Spleen (tissue), 11 donors: ENCODE measurements around the gene AHRR. TPM values are rescaled to one million over a fixed set of nuclear protein-coding genes. Genes with fewer than 3 reads are reported as not detected.

Experiments
- DNase-seq: peaks from one replicate; pipeline ENCODE4 v3.0.0-alpha.2; 2020
- H3K27ac ChIP-seq, 8 donors: fragments of 200-600 bp; sonication (generic) in 7 of 8; 1 replicate in 4 of 8; 2 replicates in 4 of 8; pipeline versions ENCODE4 v1.5.0 to v1.8.0; 2016 to 2021; ENCODE audit warnings: inconsistent platforms in 4 of 8, mild to moderate bottlenecking in 4 of 8, moderate library complexity in 1 of 8
- H3K27me3 ChIP-seq, 7 donors: fragments of 200-600 bp; sonication (generic) in 6 of 7; replicated peaks in 1 of 7; 1 replicate in 4 of 7; 2 replicates in 3 of 7; pipeline versions ENCODE4 v1.5.0 to v1.8.0; 2016 to 2021; ENCODE audit warnings: inconsistent platforms in 3 of 7, mild to moderate bottlenecking in 1 of 7
- H3K36me3 ChIP-seq, 6 donors: fragments of 200-600 bp; sonication (generic) in 5 of 6; 1 replicate in 4 of 6; 2 replicates in 2 of 6; pipeline versions ENCODE4 v1.5.0 to v1.8.0; 2016 to 2021; ENCODE audit warnings: inconsistent platforms in 2 of 6
- H3K4me1 ChIP-seq, 6 donors: fragments of 200-600 bp; sonication (generic) in 5 of 6; 1 replicate in 3 of 6; 2 replicates in 3 of 6; pipeline versions ENCODE4 v1.5.0 to v1.8.0; 2016 to 2021; ENCODE audit warnings: inconsistent platforms in 3 of 6
- H3K4me3 ChIP-seq, 8 donors: fragments of 200-600 bp; sonication (generic) in 7 of 8; 1 replicate in 4 of 8; 2 replicates in 4 of 8; pipeline versions ENCODE4 v1.5.0 to v1.8.0; 2016 to 2021; ENCODE audit warnings: inconsistent platforms in 4 of 8, mild to moderate bottlenecking in 4 of 8, moderate library complexity in 2 of 8
- H3K9me3 ChIP-seq, 8 donors: fragments of 200-600 bp; sonication (generic) in 7 of 8; 1 replicate in 4 of 8; 2 replicates in 4 of 8; pipeline versions ENCODE4 v1.5.0 to v1.8.0; 2016 to 2021; ENCODE audit warnings: inconsistent platforms in 4 of 8
- POLR2A ChIP-seq, 3 donors: fragments of 450-650 bp; IDR thresholded peaks; one replicate each; pipeline ENCODE4 v1.5.1; 2017; ENCODE audit warnings: antibody characterized with exemption in 3 of 3, mild to moderate bottlenecking in 1 of 3
- POLR2AphosphoS5 ChIP-seq, 3 donors: sonication (generic); formaldehyde crosslinking; IDR thresholded peaks; one replicate each; pipeline ENCODE4 v1.5.1; 2017; ENCODE audit warnings: antibody characterized with exemption in 3 of 3
- WGBS, 5 donors: extraction: QIAGEN DNeasy Blood & Tissue Kit in 3 of 5; methylation state at CpG; one replicate each; pipeline versions ENCODE4 v1.1.5 to v1.1.7; 2013 to 2018; 5-methylcytosine and 5-hydroxymethylcytosine counted together
- intact Hi-C: fragments of 100-400 bp; cut with DNase I; formaldehyde crosslinking; loops from one replicate; pipeline ENCODE4 v1.15.0; 2023; ENCODE audit warnings: low total_unique reads
- polyA plus RNA-seq, 3 donors: library from polyadenylated mRNA; stranded (reverse); fragments of 200-250 nt; gene quantifications; one replicate each; pipeline ENCODE4 v1.2.1, GENCODE V29; 2013
- total RNA-seq, 7 donors: library from RNA; depleted of rRNA in 3 of 7; stranded (reverse); fragments of >200 nt in 3 of 7; fragmentation: NEBNext Ultra II Directional in 4 of 7; extraction: Animal tissue kit (Norgen Biotek cat#: 25700) in 4 of 7; gene quantifications; one replicate each; pipeline versions ENCODE4 v1.1.0 to v1.2.1, GENCODE V29; 2016 to 2021
- TF ChIP-seq, protein P1 (sequence below), 11 experiments: fragments of 200-600 bp in 7 of 11; fragments of 450-650 bp in 4 of 11; sonication (generic) in 4 of 11; IDR thresholded peaks in 8 of 11; conservative IDR thresholded peaks in 3 of 11; 1 replicate in 7 of 11; 2 replicates in 4 of 11; pipeline versions ENCODE4 v1.4.0 to v1.8.0; 2016 to 2021; ENCODE audit warnings: antibody characterized with exemption in 11 of 11, inconsistent platforms in 4 of 11, mild to moderate bottlenecking in 1 of 11
- donor health status: healthy with polysubstance abuse.
- donor health status: DM: no; HTN: no; CAD: no; lungs with moderate emphysema.
- donor health status: DM: no; HTN: no; CAD: no.
- donor health status: Bipolar disorder and iron deficiency.
- donor health status: healthy.
- donor health status: DM: no; HTN: no; CAD: no.
- donor health status: DM: yes; HTN: yes; CAD: no.

The AHRR gene
- total and polyA plus RNA-seq, 10 donors = 0.96 to 28.5 (median 13.2) TPM

DNA sequence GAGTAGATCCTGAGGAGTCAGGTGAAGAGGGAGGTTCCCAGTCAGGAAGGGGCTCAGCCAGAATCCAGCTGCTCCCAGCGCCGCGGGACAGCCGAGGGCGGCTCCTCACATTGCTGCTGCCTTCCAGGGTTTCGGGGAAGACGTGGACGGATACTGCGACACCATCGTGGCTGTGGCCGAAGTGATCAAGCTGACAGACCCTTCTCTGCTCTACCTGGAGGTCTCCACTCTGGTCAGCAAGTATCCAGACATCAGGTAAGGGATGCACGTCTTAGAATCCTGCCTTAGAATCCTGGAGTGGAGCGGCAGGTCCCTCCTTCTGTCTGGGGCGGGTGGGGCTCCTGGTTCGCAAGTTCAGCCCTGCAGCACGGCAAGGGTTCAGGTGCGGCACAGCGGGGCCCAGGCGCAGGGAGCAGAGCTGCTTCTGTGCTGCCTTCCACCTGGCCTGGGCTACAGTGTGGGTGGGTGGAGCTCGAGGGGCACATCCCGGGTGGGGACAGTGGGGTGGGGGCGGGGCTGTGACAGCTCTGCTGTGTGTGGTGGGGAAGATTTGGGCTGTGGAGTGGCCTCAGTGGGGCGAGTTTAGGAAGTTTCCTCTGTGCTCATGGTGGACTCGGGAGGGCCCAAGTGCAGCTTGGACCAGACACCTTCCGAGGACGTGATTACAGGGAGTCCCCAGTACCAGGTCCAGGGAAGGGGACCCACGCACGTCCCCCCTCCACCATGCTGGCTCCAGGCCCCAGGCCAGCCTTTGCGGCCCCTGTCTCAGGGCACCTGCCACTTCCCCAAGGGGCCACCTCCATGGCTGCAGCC lies 144.3 kb downstream of the AHRR start:
- peak; percentile 74 for DNase-seq
- 89 to 96% (median 91%) methylated on average over 23 to 29 of the region's 29 CpGs for WGBS, 5 donors
- no peaks in the 10 kb centered on the region for H3K9me3 ChIP-seq
- TF ChIP-seq, protein P1, sequence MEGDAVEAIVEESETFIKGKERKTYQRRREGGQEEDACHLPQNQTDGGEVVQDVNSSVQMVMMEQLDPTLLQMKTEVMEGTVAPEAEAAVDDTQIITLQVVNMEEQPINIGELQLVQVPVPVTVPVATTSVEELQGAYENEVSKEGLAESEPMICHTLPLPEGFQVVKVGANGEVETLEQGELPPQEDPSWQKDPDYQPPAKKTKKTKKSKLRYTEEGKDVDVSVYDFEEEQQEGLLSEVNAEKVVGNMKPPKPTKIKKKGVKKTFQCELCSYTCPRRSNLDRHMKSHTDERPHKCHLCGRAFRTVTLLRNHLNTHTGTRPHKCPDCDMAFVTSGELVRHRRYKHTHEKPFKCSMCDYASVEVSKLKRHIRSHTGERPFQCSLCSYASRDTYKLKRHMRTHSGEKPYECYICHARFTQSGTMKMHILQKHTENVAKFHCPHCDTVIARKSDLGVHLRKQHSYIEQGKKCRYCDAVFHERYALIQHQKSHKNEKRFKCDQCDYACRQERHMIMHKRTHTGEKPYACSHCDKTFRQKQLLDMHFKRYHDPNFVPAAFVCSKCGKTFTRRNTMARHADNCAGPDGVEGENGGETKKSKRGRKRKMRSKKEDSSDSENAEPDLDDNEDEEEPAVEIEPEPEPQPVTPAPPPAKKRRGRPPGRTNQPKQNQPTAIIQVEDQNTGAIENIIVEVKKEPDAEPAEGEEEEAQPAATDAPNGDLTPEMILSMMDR (IDR thresholded peaks at IDR 0.05 in 8 of 11, conservative IDR thresholded peaks at IDR 0.05 in 3 of 11) = no peak
- TF ChIP-seq POLR2A (IDR thresholded peaks at IDR 0.05) (no peak), POLR2AphosphoS5 (IDR thresholded peaks at IDR 0.05) (no peak)
- no peaks in the 10 kb centered on the region for H3K27me3 ChIP-seq
- peaks cover 0 to 87% (median 56%) of the 10 kb centered on the region in 6 donors for H3K36me3 ChIP-seq
- peaks cover 1 to 33% (median 17%) of the 10 kb centered on the region in 6 donors for H3K4me1 ChIP-seq
- no peak overlapping the region for H3K27ac ChIP-seq
- no peak overlapping the region for H3K4me3 ChIP-seq
- intact Hi-C loops = no loop called here

DNA sequence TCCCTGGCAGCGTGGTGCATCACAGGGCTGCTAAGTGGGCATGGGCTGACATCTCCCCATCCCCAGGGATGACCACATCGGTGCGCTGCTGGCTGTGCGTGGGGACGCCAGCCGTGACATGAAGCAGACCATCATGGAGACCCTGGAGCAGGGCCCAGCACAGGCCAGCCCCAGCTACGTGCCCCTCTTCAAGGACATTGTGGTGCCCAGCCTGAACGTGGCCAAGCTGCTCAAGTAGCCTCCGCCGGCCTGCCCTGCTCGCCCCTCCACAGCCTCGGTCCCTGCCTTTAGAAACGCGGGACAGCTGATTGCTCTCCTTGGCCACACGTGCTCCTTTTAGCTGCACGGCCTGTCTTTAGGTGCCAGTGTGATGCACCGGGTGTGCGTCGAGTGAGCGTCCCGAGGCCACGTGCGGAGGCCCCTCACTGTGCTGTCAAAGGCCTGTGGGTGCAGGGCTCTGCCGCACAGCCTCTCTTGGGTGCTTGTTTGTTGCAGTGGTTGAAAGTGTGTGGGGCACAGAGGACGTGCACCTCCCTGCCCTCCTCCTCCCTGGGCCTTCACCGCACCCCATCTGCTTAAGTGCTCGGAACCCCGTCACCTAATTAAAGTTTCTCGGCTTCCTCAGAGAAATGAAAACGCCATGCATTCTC lies 145.3 kb downstream of the AHRR start:
- Histone ChIP-seq H3K36me3 (peaks cover 0 to 83% (median 50%) of the 10 kb centered on the region in 6 donors), H3K27ac (no peak overlapping the region), H3K4me3 (no peak overlapping the region), H3K9me3 (no peaks in the 10 kb centered on the region), H3K27me3 (no peaks in the 10 kb centered on the region), H3K4me1 (peaks cover 11 to 43% (median 26%) of the 10 kb centered on the region in 6 donors)
- intact Hi-C loops = no loop called here
- peak; percentile 72 for DNase-seq
- 93 to 96% (median 94%) methylated on average over 24 to 30 of the region's 30 CpGs for WGBS, 5 donors
- no peak for TF ChIP-seq POLR2A (IDR thresholded peaks at IDR 0.05)
- TF ChIP-seq POLR2AphosphoS5 (IDR thresholded peaks at IDR 0.05) = peak; percentile 8 to 65 (median 17)
- TF ChIP-seq, protein P1 (IDR thresholded peaks at IDR 0.05 in 8 of 11, conservative IDR thresholded peaks at IDR 0.05 in 3 of 11) = no peak

DNA sequence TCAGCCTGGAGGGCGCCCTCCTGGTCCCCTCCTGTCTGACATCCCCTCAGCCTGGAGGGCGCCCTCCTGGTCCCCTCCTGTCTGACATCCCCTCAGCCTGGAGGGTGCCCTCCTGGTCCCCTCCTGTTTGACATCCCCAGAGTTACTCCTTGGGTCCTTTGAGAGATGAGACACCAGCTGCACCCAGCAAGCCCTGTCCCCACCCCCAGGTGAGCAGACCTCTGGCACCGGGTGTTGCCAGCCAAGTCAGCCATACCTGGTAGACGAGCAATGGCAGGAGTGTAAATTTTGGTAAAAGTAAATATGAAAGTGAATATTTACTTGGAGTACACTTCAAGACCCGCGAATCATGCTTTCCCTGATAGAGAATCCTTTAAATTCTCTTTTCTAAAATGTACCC lies 146.9 kb downstream of the AHRR start:
- Histone ChIP-seq H3K4me1 (peaks cover 16 to 52% (median 35%) of the 10 kb centered on the region in 6 donors), H3K36me3 (peaks cover 0 to 67% (median 35%) of the 10 kb centered on the region in 6 donors), H3K27ac (no peak overlapping the region), H3K9me3 (no peaks in the 10 kb centered on the region), H3K27me3 (peaks cover 0 to under 1% (median 0%) of the 10 kb centered on the region in 7 donors), H3K4me3 (no peak overlapping the region)
- TF ChIP-seq, protein P1 (IDR thresholded peaks at IDR 0.05 in 8 of 11, conservative IDR thresholded peaks at IDR 0.05 in 3 of 11) = no peak
- TF ChIP-seq POLR2AphosphoS5 (IDR thresholded peaks at IDR 0.05) (no peak), POLR2A (IDR thresholded peaks at IDR 0.05) (no peak)
- 93 to 98% (median 97%) methylated on average over 4 to 5 of the region's 6 CpGs for WGBS, 5 donors
- intact Hi-C loops = no loop called here
- peak; percentile 56 for DNase-seq
